Hepatocyte (in vitro differentiated cells): ENCODE results near the gene NPIPA5. TPM values are rescaled to one million over a fixed set of nuclear protein-coding genes. Genes with fewer than 3 reads are reported as not detected.
"Not testable (repeated sequence)": the region's sequence is repeated elsewhere in the genome, so short reads cannot be mapped to it uniquely, and the experiment has no call there.

Experiments used
- DNase-seq: peaks from one replicate; pipeline ENCODE4 v3.0.0-alpha.2; 2016; ENCODE audit warnings: low spot score
- H2AFZ ChIP-seq: fragments of 200-600 bp; sonication (generic); 2 replicates; pipeline ENCODE4 v1.6.0; 2016; ENCODE audit warnings: antibody characterized with exemption, mild to moderate bottlenecking
- H3K27ac ChIP-seq: fragments of 200-600 bp; sonication (generic); 2 replicates; pipeline ENCODE4 v1.5.1; 2016; ENCODE audit warnings: mild to moderate bottlenecking
- H3K27me3 ChIP-seq: fragments of 200-600 bp; sonication (generic); 2 replicates; pipeline ENCODE4 v1.6.1; 2016
- H3K36me3 ChIP-seq: fragments of 200-600 bp; sonication (generic); replicated peaks from 2 replicates; pipeline ENCODE4 v1.5.1; 2016; ENCODE audit warnings: low read depth; ENCODE audit not compliant: insufficient read depth
- H3K4me1 ChIP-seq: fragments of 200-600 bp; sonication (generic); 2 replicates; pipeline ENCODE4 v1.5.1; 2016; ENCODE audit warnings: mild to moderate bottlenecking, moderate library complexity; ENCODE audit not compliant: insufficient read depth
- H3K4me2 ChIP-seq: fragments of 200-600 bp; sonication (generic); 2 replicates; pipeline ENCODE4 v1.6.0; 2016
- H3K4me3 ChIP-seq: fragments of 200-600 bp; sonication (generic); 2 replicates; pipeline ENCODE4 v1.5.1; 2016; ENCODE audit warnings: mild to moderate bottlenecking
- H3K79me2 ChIP-seq: fragments of 200-600 bp; sonication (generic); 2 replicates; pipeline ENCODE4 v1.6.0; 2017; ENCODE audit warnings: mild to moderate bottlenecking
- H3K9me2 ChIP-seq: fragments of 200-600 bp; sonication (generic); replicated peaks from 2 replicates; pipeline ENCODE4 v1.6.0; 2017; ENCODE audit warnings: mild to moderate bottlenecking; ENCODE audit not compliant: insufficient read depth
- H3K9me3 ChIP-seq: fragments of 200-600 bp; sonication (generic); 2 replicates; pipeline ENCODE4 v1.5.1; 2016; ENCODE audit warnings: low read depth, mild to moderate bottlenecking
- H4K20me1 ChIP-seq: fragments of 200-600 bp; sonication (generic); 2 replicates; pipeline ENCODE4 v1.6.0; 2016; ENCODE audit warnings: mild to moderate bottlenecking; ENCODE audit not compliant: insufficient read depth, poor library complexity, severe bottlenecking
- EZH2 ChIP-seq: fragments of 200-600 bp; sonication (generic); IDR thresholded peaks from 2 replicates; pipeline ENCODE4 v1.6.1; 2016; ENCODE audit warnings: antibody characterized with exemption, mild to moderate bottlenecking, borderline replicate concordance
- EZH2phosphoT487 ChIP-seq: fragments of 200-600 bp; sonication (generic); IDR thresholded peaks from one replicate; pipeline ENCODE4 v1.6.1; 2018; ENCODE audit warnings: antibody characterized with exemption, mild to moderate bottlenecking, low read depth, moderate library complexity; ENCODE audit not compliant: unreplicated experiment, severe bottlenecking
- WGBS: methylation state at CpG from one replicate; pipeline ENCODE4 v1.1.6; 2016; ENCODE audit warnings: low lambda C conversion rate; ENCODE audit errors: missing lambda C conversion rate; 5-methylcytosine and 5-hydroxymethylcytosine counted together
- polyA plus RNA-seq: library from polyadenylated mRNA; unstranded; fragments of >200 nt; fragmentation: Nextera tagmentation; extraction: Ambion mirVana; gene quantifications from 2 replicates; pipeline ENCODE4 v1.2.1, GENCODE V29; 2016
- total RNA-seq: library from RNA; depleted of rRNA; stranded (reverse); fragments of >200 nt; gene quantifications from 2 replicates; pipeline ENCODE4 v1.2.3, GENCODE V29; 2014
- TF ChIP-seq, protein P1 (sequence below): fragments of 200-600 bp; sonication (generic); IDR thresholded peaks from 2 replicates; pipeline ENCODE4 v1.5.1; 2016; ENCODE audit warnings: antibody characterized with exemption, mild to moderate bottlenecking; ENCODE audit not compliant: poor library complexity

Gene NPIPA5
- total and polyA plus RNA-seq, 2 experiments from 2014 or later, result 0.77 TPM; not detected in 1

DNA sequence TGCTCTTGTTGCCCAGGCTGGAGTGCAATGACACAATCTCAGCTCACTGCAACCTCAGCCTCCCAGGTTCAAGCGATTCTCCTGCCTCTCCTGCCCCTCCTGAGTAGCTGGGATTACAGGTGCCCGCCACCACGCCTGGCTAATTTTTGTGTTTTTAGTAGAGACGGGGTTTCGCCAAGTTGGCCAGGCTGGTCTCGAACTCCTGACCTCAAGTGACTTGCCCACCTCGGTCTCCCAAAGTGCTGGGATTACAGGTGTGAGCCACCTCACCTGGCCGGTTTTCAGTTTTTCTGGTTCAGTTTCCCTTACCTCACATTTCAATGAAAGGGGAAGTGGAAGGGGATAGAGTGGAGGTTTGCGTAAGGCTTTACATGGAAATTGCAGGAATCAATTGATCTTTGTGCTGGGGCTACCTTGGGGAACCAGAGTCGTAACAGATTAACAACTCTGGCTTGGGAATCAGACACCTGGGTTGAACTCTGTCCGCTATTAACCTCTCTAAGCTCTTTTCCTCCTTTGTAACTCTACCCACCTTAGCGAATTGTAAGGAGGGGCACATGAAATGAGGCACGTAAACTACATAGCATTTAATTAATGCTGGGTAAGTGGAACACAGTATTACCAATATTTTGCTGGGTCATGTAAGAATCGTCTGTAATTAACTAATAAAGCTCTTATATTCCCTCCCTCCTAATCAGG, 20.7 kb upstream of the NPIPA5 start:
- WGBS, result 72% methylated on average over 14 of the region's 14 CpGs
- no peak overlapping the region for H3K4me2 ChIP-seq
- peaks cover 3% of the 10 kb centered on the region for H3K27me3 ChIP-seq
- H3K9me2 ChIP-seq, result no peaks in the 10 kb centered on the region
- no peaks in the 10 kb centered on the region for H3K36me3 ChIP-seq
- H3K27ac ChIP-seq, result no peak overlapping the region
- TF ChIP-seq EZH2, result no peak
- TF ChIP-seq, protein P1, sequence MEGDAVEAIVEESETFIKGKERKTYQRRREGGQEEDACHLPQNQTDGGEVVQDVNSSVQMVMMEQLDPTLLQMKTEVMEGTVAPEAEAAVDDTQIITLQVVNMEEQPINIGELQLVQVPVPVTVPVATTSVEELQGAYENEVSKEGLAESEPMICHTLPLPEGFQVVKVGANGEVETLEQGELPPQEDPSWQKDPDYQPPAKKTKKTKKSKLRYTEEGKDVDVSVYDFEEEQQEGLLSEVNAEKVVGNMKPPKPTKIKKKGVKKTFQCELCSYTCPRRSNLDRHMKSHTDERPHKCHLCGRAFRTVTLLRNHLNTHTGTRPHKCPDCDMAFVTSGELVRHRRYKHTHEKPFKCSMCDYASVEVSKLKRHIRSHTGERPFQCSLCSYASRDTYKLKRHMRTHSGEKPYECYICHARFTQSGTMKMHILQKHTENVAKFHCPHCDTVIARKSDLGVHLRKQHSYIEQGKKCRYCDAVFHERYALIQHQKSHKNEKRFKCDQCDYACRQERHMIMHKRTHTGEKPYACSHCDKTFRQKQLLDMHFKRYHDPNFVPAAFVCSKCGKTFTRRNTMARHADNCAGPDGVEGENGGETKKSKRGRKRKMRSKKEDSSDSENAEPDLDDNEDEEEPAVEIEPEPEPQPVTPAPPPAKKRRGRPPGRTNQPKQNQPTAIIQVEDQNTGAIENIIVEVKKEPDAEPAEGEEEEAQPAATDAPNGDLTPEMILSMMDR, result no peak
- TF ChIP-seq EZH2phosphoT487, result no peak
- H4K20me1 ChIP-seq, result no peaks in the 10 kb centered on the region
- no peak overlapping the region for H2AFZ ChIP-seq
- no peaks in the 10 kb centered on the region for H3K9me3 ChIP-seq
- H3K4me1 ChIP-seq, result no peaks in the 10 kb centered on the region
- peak; percentile 47 for DNase-seq
- H3K79me2 ChIP-seq, result no peaks in the 10 kb centered on the region
- H3K4me3 ChIP-seq, result no peak overlapping the region

DNA sequence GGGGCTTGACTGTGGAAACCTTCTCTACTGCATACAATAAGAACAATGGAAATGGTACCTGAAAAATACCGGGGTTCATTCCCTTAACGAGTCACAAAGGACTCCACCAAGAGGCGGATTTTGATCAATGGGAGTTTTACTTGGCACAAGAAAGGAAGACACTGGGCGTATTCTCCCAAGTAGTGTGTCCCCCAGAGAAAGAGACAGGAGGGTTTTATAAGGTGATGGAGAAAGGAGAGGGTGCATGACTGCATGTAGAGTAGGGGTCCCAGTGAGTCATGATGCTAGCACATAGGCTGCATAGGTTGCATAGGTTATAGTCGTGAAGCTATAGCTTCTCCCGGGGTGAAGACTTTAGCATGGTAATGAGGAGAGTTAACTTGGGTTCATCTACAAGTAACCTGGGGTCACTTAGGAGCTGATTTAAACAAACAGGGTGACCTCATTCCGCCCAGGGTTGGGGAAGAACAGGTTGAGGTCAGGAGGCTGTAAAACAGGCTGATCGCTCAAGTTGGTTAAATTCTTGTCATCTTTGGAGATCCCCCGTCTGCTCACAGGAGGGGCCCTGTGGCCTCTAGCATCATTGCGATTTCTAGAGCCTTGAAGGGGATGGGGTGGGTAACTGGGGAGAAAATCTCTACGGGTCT, 19.0 kb upstream of the NPIPA5 start:
- H4K20me1 ChIP-seq, result no peaks in the 10 kb centered on the region
- H3K4me2 ChIP-seq, result no peak overlapping the region
- H2AFZ ChIP-seq, result no peak overlapping the region
- H3K36me3 ChIP-seq, result no peaks in the 10 kb centered on the region
- DNase-seq, result no peak
- no peaks in the 10 kb centered on the region for H3K9me2 ChIP-seq
- TF ChIP-seq, protein P1, result no peak
- TF ChIP-seq EZH2, result no peak
- no peak for TF ChIP-seq EZH2phosphoT487
- no peaks in the 10 kb centered on the region for H3K9me3 ChIP-seq
- H3K79me2 ChIP-seq, result no peaks in the 10 kb centered on the region
- 71% methylated on average over 11 of the region's 11 CpGs for WGBS
- peaks cover 3% of the 10 kb centered on the region for H3K27me3 ChIP-seq
- H3K27ac ChIP-seq, result no peak overlapping the region
- no peaks in the 10 kb centered on the region for H3K4me1 ChIP-seq
- no peak overlapping the region for H3K4me3 ChIP-seq

DNA sequence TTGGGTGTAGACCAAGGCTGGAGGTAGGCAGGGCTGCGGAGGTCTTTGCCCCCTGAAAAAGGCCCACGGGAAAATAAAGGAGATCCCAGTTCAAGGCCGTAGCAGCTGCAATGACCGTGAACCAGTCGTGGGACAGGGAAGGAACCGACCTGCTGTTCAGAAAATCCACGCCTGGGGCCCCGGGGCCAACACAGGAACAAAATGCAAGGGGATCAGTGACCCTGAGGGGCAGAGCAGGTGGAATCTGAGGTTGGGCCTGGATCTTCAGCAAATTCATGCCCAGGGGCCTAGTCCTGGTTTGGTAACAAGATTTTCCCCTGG, 18.4 kb upstream of the NPIPA5 start:
- H4K20me1 ChIP-seq, DNase-seq, H3K9me2 ChIP-seq, H3K4me3 ChIP-seq, H3K9me3 ChIP-seq, H2AFZ ChIP-seq, H3K4me1 ChIP-seq, H3K36me3 ChIP-seq, H3K27ac ChIP-seq, H3K27me3 ChIP-seq, H3K79me2 ChIP-seq: not testable (repeated sequence)
- 88% methylated on average over 7 of the region's 8 CpGs for WGBS
- peak overlapping the region; percentile 75 for H3K4me2 ChIP-seq

DNA sequence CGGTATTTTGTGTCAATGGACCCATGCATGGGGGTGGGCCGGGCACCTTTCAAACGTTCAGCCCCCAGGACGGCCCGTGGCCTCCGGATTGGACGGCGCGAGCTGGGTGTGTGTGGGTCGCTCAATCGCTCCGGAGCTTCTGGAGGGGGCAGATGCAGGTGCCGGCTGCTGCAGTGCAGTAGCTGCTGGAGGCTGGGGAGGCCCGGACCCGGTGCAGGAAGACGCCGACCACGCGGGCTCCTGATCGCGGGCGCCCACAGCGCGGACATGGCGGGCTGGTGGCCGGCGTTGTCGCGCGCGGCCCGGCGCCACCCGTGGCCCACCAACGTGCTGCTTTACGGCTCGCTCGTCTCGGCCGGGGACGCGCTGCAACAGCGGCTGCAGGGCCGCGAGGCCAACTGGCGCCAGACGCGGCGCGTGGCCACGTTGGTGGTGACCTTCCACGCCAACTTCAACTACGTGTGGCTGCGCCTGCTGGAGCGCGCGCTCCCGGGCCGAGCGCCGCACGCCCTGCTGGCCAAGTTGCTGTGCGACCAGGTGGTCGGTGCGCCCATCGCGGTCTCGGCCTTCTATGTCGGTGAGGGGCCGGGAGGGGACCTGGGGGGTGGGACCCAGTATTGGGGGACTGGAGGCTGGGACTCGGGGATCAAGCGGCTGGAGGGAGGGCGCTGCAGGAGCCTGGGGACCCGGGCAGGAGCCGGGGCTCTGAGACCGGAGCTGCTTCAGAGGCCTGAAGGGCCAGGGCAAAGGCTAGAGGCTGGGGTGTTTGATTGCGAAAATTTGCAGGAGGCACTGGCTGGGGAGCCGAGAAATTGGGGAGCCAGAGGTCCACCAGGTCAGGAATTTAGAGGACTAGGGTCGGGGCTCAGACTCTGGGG, 17.8 kb upstream of the NPIPA5 start, which contains the start of gene MPV17L:
TSS of gene MPV17L (plus strand) at position 124 of the 878 bp plus-strand sequence. CDS start at position 268, 144 bp downstream.
- H3K9me2 ChIP-seq, H3K79me2 ChIP-seq, H3K4me3 ChIP-seq, H4K20me1 ChIP-seq, H3K4me1 ChIP-seq, H3K27me3 ChIP-seq, H3K36me3 ChIP-seq, H3K27ac ChIP-seq, H3K9me3 ChIP-seq: not testable (repeated sequence)
- peak within 1 kb of the TSS; percentile 75 for H3K4me2 ChIP-seq
- WGBS, result 57% methylated on average over 62 of the region's 79 CpGs
- H2AFZ ChIP-seq, result peak within 1 kb of the TSS; percentile 26
- peak; percentile 20 for DNase-seq

- not testable (repeated sequence) for H3K4me2 ChIP-seq, H4K20me1 ChIP-seq, DNase-seq, H3K27me3 ChIP-seq, H3K27ac ChIP-seq, H3K9me3 ChIP-seq, H3K4me1 ChIP-seq, H3K9me2 ChIP-seq, H3K79me2 ChIP-seq, H2AFZ ChIP-seq, H3K4me3 ChIP-seq, H3K36me3 ChIP-seq
- WGBS, result 88% methylated on average over 8 of the region's 8 CpGs
Observed at GRCh38 chr16:15393025-15393424, 14.9 kb upstream of the NPIPA5 start.

- H3K27ac ChIP-seq, H3K27me3 ChIP-seq, DNase-seq, H2AFZ ChIP-seq, H3K4me3 ChIP-seq, H3K4me1 ChIP-seq, H3K79me2 ChIP-seq, H3K36me3 ChIP-seq, H4K20me1 ChIP-seq, H3K9me3 ChIP-seq, H3K9me2 ChIP-seq, H3K4me2 ChIP-seq: not testable (repeated sequence)
- 87% methylated on average over 5 of the region's 5 CpGs for WGBS
Observed at GRCh38 chr16:15389916-15390315, 11.8 kb upstream of the NPIPA5 start.
